Myometrial cell (primary cell): Measurements from ENCODE around the gene FAM156A. TPM values are rescaled to one million over a fixed set of nuclear protein-coding genes. Genes with fewer than 3 reads are reported as not detected.

Experiments
- total RNA-seq: library from RNA; depleted of rRNA; stranded (reverse); fragments of >200 nt; gene quantifications from 2 replicates; pipeline ENCODE4 v1.2.3, GENCODE V29; 2015

FAM156A gene, protein sequence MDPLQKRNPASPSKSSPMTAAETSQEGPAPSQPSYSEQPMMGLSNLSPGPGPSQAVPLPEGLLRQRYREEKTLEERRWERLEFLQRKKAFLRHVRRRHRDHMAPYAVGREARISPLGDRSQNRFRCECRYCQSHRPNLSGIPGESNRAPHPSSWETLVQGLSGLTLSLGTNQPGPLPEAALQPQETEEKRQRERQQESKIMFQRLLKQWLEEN
- 7.1 and 7.8 TPM in 2 replicates for total RNA-seq

GRCh38 chrX:52958113-52958959 lies at the start of gene FAM156A:
TSS of gene FAM156A (minus strand) at chrX:52958518. CDS start at chrX:52948588, 9,930 bp downstream.

Other genes starting within 250 kb of the FAM156A start
- not detected in 2 replicates for gene SSX2B, start 207.3 kb downstream of the FAM156A start, total RNA-seq
- gene SPANXN5, start 161.1 kb downstream of the FAM156A start, total RNA-seq = not detected in 2 replicates
- gene XAGE5, start 147.2 kb downstream of the FAM156A start, total RNA-seq = not detected in 2 replicates
- gene XAGE3, start 90.4 kb downstream of the FAM156A start, total RNA-seq = not detected in 2 replicates
- gene FAM156B, start 61.2 kb downstream of the FAM156A start, total RNA-seq = 12.9 and 13.5 TPM in 2 replicates
- gene GPR173, start 90.3 kb upstream of the FAM156A start, total RNA-seq = 1.2 and 1.9 TPM in 2 replicates
- 21.6 and 31.0 TPM in 2 replicates for gene TSPYL2, start 123.8 kb upstream of the FAM156A start, total RNA-seq
- gene KANTR, start 135.6 kb upstream of the FAM156A start, total RNA-seq = 3.2 and 3.5 TPM in 2 replicates